HG02885 (cell line): ENCODE results near the gene TIMP3.

Experiments used
- ATAC-seq: cut with Tn5 transposase; IDR thresholded peaks from one replicate; pipeline ENCODE4 v1.9.1; 2021; ENCODE audit warnings: mild to moderate bottlenecking; ENCODE audit not compliant: unreplicated experiment, poor library complexity

TIMP3 gene

DNA sequence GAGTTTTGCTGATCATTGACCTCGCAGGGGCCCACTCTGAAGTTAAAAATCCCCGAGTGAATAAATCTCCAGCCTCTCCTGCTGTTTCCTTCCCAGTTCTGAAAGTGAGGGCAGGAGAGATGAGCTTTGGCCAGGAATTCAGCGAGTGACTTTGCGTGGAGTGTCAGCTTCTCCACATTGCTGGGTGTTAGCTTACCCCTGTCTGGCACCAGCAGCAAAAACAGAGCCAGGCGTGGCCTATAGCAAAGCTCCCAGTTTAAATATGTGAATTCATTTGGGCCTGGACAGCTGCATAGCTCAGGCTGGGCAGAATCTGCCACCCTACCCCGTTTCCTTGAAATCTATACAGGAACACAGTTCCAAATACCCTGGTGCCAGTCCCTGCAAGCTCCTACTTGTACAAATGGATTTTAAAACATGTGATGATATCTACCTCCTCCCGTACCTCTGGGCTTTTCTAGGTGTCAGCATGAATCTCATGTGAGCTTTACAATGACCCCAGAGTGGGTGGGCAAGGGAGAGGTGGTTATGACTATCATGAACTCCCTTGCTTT, 25.6 kb downstream of the TIMP3 start:
- no peak for ATAC-seq

- no peak for ATAC-seq
These were observed 26.6 kb downstream of the TIMP3 start for GRCh38 chr22:32828150-32828549.

DNA sequence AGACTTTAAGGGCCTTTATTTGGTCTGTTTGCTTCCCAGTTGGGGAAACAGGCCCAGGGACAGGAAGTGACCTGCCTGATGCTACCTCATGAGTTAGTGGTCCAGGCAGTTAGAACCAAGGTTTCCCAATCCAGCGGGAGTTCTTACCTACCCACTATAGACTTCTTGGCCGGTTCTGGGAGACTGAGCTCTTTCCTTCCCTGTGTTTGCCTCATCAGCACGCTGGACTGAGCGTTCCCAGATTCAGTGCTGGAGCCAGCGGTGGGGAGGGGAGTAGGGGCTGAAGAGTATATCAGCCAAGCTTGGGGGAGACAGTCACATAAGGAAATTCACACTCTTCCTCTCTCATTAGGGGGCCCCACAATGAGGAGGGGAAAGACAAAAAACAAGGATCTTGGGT, 27.1 kb downstream of the TIMP3 start:
- no peak for ATAC-seq

DNA sequence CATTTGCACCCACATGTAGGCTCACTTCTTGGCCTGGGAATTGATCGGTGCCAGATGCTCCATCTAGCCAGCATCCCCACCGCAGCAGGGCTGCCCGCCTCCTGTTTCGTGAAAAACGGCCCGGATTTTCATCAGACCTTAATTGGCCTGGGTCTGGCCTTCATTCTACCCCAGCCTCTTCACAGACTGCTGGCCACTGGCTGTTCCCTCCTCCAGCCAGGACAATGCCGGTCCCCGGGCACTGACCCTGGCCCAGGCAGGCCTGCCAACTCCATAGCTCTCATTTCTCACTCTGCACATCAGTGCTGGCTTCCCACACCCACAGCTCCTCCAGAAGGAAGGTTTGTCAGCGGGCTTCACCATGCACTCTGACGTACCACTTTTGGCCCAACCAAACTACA, 27.9 kb downstream of the TIMP3 start:
- ATAC-seq, result no peak

GRCh38 chr22:32830473-32830872, 29.0 kb downstream of the TIMP3 start:
- ATAC-seq, result no peak

- ATAC-seq, result no peak
These were observed 29.5 kb downstream of the TIMP3 start for GRCh38 chr22:32830957-32831356.

GRCh38 chr22:32831584-32831983, 30.1 kb downstream of the TIMP3 start:
- ATAC-seq, result no peak

DNA sequence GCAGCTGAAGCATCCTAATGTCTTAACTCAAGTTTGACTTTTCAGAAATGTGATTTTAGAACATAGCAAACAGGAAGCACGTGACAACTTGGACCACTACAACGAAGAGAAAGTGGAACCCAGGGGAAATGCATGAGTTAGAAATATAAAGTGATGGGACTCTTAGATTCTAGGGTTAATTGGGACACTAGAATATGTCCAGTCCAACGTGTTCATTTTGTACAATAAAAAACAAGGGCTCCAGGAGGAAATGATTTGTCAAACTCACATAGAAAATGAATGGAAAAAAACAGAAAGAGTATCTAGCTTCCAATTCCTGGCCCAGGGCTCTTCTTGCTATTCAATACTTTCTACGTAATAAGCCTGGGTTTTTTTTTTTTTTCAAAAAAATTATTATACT, 30.7 kb downstream of the TIMP3 start:
- no peak for ATAC-seq

GRCh38 chr22:32836280-32837123, 35.0 kb downstream of the TIMP3 start:
- no peak for ATAC-seq

GRCh38 chr22:32837142-32837541, 35.6 kb downstream of the TIMP3 start:
- ATAC-seq, result no peak

- ATAC-seq, result no peak
These were observed 36.3 kb downstream of the TIMP3 start for GRCh38 chr22:32837803-32838202.

DNA sequence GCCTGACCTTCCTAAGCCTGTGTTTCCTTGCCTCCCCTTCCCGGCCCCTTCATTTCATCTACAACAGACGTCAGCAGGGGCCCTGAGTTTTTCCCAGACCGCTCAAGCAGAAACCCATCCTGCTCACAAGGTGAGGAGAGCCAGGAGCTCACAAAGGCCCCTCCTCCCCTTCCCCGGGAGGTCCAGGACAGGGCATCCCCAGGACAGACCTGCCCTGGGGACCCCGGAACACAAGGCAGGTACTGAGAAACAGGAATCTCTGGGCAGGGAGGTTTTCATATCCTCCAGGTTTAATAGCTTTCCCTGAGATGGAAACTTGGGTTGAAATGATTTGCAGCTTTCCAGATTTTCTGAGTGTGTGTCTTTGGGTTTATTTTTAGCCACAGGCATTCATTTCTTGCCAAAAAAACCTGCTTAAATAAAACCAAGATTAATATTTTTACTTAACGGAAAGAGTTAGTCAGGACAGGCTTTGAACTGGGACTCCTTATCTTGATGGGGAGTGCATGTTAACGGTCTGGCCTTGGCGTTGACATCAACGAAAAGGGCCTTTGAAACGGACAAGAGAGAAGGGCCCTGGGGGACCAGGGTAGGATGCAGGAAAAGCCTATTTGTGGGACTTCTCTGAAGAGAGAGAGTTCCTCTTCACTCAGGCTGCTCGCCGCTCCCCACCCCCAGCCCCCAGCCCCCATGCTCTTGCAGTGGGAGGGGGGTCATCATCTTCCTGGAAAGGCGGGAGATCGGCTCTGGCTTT, 38.5 kb downstream of the TIMP3 start:
- no peak for ATAC-seq

DNA sequence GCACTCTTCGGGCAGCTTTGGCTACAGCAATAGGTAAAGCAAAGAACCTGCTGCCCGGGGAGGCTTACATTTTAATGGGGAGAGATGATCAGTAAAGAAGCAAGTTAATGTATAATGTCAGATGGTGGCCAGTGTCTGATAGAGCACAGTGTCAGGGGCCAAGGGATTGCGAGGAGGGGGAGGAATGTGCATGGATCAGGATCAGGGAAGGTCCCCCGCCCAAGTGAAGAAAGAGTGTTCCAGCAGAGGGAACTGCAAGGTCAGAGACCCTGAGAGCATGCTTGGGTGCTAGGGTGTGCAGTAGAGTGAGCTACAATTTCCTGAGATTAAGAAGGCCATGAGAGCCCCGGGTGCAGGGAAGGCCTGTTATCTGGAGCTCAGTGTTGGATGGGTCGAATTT, 39.7 kb downstream of the TIMP3 start:
- ATAC-seq, result no peak

- no peak for ATAC-seq
These were observed 41.0 kb downstream of the TIMP3 start for GRCh38 chr22:32842486-32842885.

- no peak for ATAC-seq
These were observed 41.8 kb downstream of the TIMP3 start for GRCh38 chr22:32843300-32843699.

DNA sequence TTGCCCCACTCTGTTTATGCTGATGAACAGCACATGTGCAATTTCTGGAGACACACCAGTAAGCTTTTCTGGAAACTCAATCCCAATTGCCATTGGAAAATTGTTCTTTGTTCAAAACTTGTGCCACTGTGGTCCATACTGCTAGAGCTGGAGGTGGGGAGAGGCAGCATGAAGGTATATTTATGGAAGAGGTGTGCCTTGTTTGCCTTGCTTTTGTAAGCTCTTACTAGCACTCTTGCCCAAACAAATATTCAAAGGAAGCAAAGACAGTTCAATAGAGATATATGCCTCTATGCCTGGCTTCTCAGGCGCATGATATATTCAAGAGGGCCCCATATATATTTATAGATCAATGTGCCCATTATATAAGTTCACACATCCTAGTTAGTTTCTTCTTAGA, 42.7 kb downstream of the TIMP3 start:
- ATAC-seq, result no peak

DNA sequence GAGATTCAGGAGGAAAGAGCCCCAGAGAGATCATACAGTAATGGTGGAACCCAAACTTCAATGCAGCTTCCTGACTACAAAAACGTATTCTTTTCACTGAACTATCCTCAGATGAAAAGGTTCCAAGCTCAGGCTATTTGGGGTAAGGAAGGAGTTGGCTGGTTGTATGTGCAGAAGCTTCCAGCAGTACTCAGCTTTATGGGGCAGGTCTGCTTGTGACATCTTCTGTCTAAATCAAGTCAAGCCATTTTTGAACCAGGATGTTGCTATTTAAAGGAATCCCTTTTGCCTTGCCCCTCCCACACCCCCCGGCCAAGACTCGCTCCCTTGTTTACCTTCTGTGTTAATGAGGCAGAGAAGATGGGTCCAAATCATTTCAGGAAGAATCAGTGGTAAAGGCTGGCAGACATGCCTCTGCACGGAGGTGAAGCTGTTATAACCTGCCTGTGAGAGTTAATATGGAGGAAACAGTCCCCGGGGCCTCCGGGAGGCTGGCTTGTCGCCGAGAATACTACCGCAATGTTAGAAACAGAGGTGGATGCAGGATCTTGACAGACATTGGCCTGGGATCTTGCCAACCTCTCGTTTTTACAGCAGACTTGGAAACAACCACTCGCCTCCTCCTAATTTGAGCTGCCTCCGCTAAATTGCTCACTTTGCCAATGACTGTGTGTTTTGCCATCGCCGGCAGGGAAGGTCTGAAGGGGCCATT, 45.4 kb downstream of the TIMP3 start:
- no peak for ATAC-seq

DNA sequence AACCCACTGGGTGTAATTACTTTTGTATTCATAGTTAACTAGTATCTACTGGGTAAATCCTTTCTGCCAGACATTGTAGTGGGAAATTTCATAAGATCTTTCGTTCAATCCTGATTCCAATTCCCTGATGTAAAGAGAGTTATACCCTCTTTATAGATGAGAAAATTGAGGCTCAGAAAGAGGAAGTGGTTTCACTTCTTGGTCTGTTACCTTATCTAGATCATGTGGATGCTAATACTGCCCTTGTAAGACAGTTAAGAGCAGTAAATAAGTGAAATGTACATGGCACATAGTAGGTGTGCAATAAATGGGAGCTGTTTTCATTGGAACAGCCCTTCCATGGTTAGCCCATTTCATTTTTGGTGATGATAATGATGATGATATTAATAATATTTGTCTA, 46.7 kb downstream of the TIMP3 start:
- no peak for ATAC-seq

- no peak for ATAC-seq
These were observed 48.0 kb downstream of the TIMP3 start for GRCh38 chr22:32849501-32849900.

- ATAC-seq, result no peak
These were observed 48.7 kb downstream of the TIMP3 start for GRCh38 chr22:32850157-32850556.
